NOMO-1 (cell line): ENCODE data around the gene FGF6.

Source experiments
- DNase-seq, 2 experiments: peaks; one replicate each; lab custom pipeline; 2025; ENCODE audit not compliant: unreplicated experiment in 2 of 2; lab: John Stamatoyannopoulos, UW

Gene FGF6

DNA sequence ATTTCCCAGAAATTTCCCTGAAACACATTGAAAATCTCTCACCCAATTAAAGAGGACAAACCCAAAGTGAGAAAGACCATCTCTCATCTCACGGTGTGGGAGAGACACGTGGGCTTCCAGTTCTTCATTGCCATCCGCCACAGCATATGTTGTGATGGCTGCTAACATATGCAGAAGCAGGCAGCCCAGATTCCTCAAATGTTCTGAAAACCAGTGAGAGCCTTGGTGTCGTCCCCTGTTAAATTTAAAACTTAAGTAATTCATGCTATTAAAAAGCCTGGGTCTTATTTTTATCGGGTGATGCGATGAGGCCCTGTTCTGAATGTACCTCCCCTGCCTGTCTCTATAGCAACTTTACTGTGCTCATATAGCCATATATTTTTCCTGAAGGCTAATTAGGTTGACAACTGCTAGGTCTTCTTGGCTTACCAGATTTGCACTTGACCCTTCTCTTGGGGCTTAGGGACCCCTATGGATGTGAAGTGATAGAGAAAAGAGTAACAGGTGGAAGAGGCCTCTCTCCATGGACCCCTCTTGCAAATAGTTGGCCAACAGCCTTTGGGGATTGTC, 2.8 kb upstream of the FGF6 start:
- no peak for DNase-seq

DNA sequence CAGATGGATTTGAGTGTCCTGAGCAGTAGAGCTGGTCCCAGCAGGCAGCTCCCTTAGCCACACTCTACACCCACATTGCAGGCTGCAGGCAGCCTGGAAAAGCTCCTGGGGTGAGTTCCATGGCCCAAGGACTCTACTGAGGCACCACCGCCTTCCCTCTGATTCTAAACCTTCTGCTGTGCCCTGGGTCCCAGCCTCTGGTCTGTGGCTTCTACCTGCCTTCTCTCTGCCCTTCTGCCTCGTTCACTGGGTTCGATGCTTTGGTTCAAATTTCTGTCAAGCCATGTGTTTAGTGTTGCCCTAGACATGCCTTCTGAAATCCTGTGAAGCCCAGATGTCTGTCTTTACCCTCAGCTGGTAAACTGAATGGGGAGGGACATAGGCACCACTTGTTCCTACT, 1.5 kb upstream of the FGF6 start:
- no peak for DNase-seq

DNA sequence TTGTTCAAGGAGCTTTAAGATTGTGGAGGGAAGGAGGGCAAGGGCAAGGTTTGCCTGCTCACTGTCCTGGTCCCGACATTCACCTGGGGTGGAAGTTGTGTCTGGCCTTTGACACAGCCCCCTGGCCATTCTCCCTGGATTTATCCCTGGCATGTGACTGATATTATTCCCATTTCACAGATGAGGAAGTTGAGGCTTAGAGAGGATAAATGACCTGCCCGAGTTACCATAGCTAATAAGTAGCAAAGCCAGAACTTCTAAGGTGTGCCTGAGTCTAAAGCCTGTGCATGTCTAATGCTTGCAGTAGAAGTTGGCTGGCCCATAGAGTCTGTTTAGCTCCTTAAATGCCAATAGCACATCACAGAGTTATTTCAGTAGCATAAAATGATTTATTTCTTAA, 720 bp upstream of the FGF6 start:
- no peak for DNase-seq

DNA sequence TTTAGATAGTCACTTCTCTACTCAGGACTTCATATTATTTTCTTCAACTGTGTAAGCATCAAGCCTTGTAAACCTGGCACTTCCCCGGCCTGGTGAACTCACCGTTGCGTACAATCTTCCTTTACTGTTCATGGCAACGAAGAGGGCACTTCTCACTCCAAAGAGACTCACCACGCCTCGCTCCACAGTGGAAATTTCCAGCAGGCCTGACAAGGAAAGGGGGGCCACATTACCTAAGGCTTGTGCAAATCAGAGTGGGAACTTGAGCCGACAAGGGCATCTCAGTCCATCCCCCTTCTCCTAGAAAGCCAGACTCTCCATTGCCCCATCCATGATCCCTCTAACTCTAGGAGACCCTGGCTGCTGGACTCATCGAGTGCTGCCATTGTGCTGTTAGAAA, 1.6 kb downstream of the FGF6 start:
- no peak for DNase-seq

DNA sequence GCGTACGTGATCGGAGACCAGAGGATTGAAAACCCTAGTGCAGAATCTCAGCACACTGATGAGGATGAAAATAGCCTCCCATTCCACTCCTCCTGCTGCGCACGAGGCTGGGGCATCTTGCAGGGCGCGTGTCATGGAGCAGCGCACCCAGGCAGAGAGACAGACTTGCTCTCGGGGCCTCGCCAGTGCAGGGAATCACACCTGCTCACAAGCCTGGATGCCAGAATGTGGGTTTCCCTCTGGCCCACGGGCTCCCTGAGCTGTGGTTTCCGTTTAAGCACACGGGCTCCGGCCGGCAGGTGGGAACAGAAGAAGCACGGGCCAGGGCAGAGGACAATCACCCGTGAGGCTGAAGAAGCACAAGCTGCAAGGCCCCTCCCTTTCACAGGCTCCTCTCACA, 2.0 kb downstream of the FGF6 start:
- no peak for DNase-seq

DNA sequence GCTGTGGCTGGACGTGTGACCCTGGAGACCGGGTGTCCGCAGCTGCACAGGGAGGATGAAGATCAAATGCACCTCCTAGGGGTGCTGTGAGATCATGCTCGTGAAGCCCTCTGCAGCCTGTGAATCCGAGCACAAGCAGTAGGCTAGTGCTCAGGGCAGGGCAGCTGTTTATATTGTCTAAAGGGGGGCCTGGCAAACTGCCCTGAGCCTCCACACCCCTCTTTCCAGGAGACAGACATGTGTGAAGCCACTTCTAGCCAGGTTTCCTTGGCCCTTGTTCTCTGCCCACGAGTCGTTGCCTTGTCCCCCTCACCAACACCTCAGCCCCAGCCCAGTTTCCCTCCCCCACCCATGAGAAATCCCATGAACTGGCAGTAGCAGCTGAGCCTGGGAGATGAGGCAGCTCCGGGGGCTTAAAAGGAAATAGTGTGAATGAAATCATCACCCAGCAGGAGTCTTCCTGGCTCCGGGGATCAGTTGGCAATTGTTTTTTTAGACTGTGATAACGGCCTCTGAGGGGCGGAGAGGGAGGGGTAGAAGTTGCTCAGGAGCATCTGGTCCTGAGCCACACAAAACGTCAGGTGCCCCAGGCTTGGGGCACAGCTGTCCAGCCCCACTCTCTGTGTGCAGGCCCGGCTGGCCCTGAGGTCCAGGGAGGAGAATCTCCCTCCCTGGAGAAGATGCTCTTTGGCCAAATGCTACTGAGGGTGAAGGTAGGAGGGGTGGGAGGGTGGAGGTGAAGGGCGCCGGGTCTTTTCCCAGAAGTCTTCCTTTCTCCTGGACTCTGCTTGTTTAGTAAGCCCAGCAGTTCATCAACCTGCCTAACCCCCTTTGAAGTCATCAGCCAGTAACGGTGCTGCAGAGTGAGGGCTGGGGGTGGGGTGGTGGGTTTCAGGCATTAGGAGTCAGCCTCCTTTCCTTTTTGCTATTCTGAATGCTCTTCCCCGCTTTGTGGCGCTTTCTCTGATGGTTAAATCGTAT, 4.0 kb downstream of the FGF6 start:
- DNase-seq: no peak

DNA sequence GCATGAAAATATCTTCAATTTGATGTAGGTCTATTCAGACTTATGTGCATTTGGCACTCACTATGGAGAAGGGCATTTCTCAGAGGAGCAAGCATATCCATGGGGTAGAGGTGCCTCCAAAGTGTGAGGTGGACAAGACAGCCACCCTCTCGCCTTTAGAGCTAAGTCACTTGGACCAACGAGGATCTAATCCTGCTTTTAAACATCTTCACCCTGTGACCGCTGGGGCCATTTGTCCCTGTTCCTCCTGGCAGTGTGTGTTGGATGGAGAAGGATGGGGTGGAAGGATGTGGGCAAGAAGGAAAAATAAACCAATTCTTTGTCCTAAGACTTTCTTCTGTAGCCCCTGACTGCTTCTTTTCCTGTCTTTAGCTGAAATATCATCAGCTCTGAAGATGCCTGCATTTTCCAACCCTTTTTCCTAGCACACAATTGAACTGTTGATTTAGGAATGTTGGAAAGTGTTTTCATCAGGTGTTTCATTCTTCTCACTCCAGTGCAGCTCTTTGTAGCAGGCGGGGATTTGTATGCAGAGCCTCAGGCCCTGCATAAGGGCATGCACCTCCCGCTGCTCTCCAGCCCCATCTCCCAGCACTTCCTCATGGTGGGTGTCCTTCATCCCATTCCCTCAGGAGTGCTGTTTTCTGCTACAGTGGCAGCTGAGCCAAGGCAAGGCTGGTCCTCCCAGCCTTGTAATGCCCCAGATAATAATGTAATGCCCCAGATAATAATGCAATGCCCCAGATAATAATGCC, 5.3 kb downstream of the FGF6 start:
- no peak for DNase-seq

DNA sequence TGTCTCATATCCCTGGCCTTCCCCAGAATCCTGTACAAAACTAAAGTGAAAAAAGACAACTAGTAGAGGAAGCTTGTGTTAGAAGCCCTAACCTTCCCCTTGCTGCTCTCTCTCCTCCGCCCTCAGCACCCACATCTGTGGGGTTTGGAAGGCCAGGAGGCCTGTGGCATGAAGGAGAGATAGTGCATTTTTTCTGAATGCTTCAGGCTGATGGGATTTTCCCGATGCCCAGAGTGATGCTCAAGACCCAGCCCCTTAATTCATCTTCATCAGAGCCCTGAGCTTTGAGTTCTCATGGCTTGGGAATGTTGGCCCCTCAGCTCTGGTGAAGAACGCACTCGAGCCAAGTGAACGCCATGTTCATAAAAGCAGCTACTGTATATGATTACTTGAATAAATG, 5.9 kb downstream of the FGF6 start:
- no peak for DNase-seq

DNA sequence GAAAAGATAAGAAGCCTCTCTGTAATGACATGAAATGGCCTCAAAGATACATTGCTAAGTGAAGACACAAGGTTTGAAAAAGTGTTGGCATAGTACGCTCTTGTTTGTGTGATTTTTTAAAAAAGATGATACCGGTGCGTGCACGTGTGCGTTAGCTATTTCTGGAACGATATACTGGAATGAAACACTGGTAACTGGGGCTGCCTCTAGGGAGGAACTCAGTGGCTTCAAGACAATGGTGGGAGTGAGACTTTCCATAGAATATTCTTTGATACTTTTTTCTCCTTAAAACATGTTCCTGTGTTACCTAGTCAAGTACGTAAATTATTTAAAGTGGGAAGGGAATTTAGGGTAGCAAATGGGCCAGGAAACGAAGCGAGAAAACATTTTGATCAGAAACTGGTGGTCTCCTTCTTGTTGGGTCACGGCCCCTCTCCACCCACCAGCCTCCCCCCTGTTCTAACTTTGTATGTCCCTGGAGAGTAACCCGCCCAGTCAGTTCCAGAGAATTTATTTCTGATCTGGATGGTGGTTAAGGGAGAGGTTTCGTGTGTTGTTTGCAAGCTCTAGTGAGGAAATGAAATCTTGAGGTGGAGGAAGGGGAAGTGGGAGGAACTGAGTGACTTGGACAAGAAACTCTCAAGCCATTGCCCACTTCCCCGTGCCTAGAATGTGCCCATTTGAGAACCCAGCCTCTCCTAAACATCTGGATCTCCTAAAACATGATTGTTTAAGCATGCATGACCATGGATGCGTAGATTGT, 6.6 kb downstream of the FGF6 start:
- DNase-seq: peak; percentile 64 to 76

DNA sequence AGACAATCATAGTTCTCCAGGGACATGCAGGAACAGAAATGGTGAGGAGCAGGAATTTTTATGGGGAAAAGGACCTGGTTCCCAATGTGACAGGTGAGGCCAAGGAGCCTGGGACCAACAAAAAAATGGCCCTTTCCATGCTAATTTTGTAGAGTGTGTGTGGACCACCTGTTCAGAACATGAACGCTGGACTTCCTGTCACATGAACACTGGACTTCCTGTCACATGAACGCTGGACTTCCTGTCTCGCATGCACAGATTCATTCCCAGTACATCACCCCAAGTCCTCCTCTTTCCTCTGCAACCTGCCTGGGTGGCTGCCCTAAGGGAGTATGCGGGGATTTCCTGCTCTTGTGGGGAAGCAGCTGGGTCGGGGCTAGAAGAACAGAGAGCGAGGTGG, 10.1 kb downstream of the FGF6 start:
- DNase-seq: no peak

DNA sequence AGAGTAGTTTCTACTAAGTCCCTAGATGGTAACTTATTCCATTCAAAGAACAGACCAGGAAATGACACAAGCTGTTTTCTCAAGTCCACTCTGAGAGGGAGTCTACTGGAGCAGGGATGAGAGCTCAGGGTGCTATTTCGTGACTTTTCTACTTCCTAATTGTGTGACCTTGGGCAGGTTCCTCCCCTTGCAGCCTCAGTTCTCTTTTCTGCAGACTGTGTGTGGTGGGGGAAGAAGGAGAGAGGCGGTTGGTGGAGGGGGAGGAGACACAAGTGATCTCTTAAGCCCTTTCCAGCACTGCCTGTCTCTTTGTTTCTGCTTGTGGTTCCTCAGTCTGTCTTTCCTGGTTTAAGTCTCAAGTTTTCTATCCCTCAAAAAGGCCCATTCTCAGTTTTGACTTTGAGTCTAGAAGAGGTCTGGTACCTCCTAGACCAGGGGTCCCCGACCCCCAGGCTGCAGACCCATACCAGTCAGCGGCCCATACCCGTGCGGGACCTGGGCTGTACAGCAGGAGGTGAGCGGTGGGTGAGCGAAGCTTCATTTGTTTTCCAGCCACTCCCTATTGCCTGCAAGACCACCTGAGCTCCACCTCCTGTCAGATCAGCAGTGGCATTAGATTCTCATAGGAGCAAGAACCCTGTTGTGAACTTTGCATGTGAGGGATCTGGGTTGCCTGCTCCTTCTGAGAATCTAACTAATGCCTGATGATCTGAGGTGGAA, 10.7 kb downstream of the FGF6 start:
- peak; percentile 92 to 96 for DNase-seq

DNA sequence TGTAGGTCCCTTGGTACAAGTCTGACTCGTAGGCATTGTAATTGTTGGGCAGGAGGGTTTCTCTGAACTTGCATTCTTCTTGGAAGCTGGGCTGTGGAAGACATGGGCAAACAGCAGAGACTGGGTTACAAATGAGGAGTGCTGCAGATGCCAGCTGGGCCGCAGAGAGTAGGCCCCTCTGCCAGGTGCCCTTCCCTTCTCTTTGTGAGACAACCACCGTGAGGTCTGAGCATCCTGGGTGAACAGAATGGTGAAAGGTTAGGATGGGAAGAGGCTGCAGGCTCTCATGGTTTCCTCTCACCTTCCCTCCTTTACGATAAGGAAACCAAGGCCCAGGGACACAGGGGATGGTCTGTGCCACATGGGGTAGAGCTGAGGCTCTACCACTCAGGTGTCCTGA, 11.3 kb downstream of the FGF6 start:
- no peak for DNase-seq

DNA sequence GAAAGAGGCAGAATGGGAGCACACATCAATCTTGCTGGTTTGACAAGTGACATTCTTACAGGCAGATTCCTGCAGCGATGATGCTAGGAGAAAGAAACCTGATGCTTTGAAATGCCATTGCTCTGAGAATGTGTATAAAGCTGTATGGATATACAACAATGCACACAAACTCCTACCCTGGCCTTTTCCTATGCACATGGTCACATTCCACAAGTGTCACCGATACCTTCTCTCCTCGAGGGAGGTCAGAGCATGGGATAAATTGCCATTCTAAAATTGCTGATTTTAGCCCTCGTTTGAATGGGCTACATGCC, 11.9 kb downstream of the FGF6 start:
- no peak for DNase-seq

DNA sequence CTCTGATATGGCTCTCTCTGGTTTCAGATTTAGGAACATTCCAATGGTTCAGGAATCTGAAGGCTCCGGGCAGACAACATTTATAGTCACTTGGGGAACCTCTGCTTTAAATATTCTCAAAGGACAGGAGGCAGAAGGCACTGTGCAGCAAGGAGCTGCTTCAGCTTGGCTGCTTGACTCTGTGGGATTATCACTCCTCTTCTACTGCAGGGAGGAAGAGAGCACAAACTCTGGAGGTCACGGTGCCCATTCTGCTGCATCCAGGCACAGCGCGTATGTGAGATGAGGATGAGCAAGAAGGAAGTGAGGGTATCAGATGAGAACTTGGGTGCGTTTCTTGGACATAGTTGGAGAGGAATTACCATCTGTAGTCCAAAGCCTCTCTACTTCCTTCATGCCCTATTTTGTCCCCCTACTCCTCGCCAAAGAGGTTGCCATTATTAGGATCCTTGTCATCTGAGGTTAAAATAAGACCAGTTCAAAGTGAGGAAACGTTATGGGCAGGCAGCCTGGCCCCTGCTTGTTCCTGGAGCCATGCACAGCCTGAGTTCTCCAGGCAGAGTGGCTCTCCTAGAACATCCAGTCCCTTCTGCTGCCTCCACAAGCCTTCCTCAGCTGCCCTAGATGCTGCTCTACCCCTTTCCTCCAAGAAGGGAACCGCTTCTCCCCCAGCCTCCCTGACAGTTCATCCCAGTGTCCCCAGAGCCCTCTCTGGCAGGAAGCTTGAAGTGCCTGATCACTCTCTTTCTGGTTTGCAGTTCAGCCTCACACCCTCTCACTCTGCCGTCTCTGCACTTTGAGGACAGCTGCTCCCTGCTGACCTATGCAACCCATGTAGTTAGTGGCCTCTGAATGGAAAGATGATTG, 12.5 kb downstream of the FGF6 start:
- no peak for DNase-seq

DNA sequence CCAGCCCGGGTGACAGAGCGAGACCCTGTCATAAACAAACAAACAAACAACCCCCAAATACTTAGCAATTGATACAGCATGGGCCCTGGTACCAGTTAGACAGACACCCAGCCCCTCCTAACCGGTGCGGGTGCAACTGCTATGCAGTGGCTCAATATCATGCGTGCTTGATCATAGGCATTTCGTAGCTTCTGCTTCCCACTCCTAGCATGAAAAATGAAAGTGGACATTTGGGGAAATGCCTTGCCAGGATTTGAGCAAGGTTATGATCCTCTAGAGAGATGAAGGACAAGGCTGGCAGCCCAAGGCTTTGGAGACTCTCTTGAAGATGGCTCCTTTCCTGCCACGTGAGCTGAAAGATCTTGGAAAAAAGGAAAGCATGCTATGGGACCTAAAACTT, 13.7 kb downstream of the FGF6 start:
- peak in 1 of 2 experiments; percentile 22 for DNase-seq

DNA sequence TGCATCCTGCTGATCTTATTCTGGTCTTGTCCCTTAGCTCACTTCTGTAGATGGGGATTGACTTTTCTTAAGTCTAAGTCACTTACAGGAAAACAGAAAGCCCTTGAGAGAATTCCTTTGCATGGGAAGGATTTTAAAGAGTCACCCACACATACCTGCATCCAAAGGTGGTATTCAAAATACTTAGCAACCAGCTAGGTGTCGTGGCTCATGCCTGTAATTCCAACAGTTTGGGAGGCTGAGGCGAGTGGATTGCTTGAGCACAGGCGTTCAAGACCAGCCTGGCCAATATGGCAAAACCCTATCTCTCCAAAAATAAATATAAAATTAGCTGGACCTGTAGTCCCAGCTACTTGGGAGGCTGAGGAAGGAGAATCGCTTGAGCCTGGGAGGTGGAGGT, 14.2 kb downstream of the FGF6 start:
- DNase-seq: no peak

DNA sequence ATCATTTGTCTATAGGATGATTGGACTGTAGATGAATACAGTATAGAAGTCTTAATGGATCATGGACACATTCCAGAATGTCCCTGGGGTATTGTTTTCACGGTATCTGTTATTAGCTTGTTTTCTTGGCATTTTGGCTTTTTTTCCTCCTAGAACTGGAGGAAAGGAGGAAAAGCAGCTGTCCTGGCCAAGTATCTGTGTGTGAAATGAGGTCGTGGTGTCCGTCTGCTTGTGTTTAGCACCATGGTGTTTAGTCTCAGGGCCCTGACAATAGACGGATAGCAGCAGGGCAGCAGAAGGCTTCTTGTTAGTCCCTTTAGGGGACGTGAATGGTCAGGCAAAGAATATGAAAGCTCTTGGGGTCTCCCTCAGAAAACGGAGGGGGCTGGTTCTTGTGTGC, 21.2 kb downstream of the FGF6 start:
- DNase-seq: no peak

DNA sequence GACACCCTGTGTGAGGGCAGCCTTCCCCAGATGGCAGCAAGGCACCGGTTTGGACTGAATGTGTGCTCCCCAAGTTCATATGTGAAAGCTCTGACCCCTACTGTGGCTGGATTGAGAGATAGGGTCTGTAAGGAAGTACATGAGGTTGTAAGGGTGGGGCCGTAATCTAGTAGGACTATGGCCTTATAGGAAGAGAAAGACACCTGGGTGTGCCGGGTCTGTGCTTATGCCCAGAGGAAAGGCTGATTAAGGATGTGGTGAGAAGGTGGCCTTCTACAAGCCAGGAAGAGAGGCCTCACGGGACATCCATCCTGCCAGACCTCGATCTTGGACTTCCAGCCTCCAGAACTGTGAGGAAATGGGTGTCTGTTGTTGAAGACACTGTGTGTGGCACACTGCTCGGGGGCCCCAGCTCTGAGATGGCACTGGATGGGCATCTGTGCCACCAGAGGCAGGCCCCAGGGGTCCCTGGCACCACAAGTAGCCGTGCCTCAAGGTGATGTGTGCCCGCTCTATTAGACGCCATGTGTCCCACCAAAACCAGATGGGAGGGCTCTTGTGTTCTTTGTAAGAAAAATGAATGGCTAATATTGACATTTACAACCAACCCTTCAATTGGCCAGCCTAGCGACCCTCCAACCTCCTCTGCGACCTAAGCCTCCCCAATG, 22.0 kb downstream of the FGF6 start:
- DNase-seq: no peak

DNA sequence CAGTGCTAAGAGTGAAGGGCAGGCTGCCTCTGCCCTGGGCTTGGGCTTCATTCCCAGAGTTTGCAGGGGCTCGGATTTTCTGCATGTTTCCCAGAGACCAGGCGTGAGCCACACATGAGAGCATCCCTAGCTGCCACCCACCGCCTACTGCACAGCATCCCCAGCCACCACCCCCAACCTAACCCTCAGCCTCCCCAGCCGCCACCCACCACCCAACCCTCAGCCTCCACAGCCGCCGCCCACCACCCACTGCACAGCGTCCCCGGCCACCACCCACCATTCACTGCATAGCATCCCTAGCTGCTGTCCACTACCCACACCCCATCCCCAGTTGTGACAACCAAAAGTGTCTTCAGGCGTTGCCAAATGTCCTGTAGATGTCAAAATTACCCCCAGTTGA, 22.6 kb downstream of the FGF6 start:
- no peak for DNase-seq
